Stimulated activated naive CD8-positive, alpha-beta T cell treated with anti-CD3 and anti-CD28 coated beads, Interleukin-15, Interleukin-2, amounts not matched to agents 100 ng/mL and 50 ng/mL, for 24 hours (primary cell): ENCODE results near the gene SEC23A.
A peak's percentile ranks its signal among the peaks of the same experiment; 100 is the strongest.
"Not testable (repeated sequence)": the region's sequence is repeated elsewhere in the genome, so short reads cannot be mapped to it uniquely, and the experiment has no call there.

Source experiments
- H3K27ac Mint-ChIP-seq: one replicate; pipeline ENCODE4 v1.8.0; 2021; ENCODE audit warnings: mild to moderate bottlenecking, mixed read lengths
- H3K27me3 Mint-ChIP-seq: one replicate; pipeline ENCODE4 v1.8.0; 2021; ENCODE audit warnings: mixed read lengths
- H3K36me3 Mint-ChIP-seq: one replicate; pipeline ENCODE4 v1.8.0; 2021; ENCODE audit warnings: low read depth, mixed read lengths
- H3K4me1 Mint-ChIP-seq: one replicate; pipeline ENCODE4 v1.8.0; 2021; ENCODE audit warnings: low read depth, mixed read lengths
- H3K4me3 Mint-ChIP-seq: one replicate; pipeline ENCODE4 v1.8.0; 2021; ENCODE audit warnings: mild to moderate bottlenecking, mixed read lengths
- H3K9me3 Mint-ChIP-seq: one replicate; pipeline ENCODE4 v1.8.0; 2021; ENCODE audit warnings: mixed read lengths

The SEC23A gene

DNA sequence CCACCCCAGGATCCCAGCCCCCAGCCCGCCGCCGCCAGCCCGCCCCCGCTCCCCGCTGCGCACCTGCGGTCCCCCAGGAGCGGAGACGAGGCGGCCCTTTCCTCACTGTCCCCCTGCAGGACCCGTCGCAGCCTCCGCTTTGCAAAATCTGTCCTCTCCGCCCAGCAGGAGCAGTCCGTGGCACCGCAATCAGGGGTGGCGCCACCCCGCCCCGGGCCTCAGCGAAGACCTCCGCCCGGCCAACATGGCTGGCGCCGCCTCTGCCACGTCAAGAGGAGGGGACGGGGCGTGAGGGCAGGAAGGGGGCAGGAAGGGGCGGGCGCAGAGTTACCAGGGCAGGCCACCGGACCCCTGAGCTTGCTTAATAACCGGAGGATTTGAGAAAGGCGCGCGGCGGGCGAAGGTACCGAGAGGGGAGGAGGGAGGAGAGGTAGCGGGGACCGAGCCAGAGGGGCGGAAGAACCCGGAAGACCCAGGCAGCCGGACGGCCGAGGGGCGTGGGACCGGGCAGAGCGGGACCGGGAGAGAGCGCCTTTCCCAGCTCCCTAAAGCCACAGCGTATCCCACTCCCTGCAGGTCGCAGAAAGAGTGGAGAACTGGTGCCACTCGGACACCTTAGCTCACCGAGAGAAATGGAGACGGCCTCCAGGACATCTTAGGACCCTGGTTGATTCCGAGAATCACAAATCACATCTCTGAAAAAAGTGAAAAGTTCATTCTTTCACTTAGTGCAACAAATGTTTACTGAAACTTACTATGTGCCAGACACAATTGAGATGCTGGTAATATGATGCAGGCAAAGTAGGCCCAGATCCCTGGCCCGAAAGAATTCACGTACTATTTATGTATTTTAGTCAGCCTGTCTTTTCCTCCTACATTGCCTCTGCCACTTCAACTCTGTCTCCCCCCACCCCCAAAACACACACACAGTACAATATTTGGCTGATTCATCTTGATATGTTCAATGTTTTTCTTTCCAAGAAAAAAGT lies at the start of gene SEC23A:
Gene SEC23A (minus strand): TSS at position 267 of the 989 bp plus-strand sequence. CDS start 7,117 bp downstream, outside the sequence.
- Mint-ChIP-seq H3K27me3 (no peaks in the 10 kb centered on the region), H3K9me3 (no peaks in the 10 kb centered on the region), H3K4me3 (peak within 1 kb of the TSS; percentile 89), H3K4me1 (peaks cover 49% of the 10 kb centered on the region), H3K27ac (peak within 1 kb of the TSS; percentile 92), H3K36me3 (peaks cover 16% of the 10 kb centered on the region)

DNA sequence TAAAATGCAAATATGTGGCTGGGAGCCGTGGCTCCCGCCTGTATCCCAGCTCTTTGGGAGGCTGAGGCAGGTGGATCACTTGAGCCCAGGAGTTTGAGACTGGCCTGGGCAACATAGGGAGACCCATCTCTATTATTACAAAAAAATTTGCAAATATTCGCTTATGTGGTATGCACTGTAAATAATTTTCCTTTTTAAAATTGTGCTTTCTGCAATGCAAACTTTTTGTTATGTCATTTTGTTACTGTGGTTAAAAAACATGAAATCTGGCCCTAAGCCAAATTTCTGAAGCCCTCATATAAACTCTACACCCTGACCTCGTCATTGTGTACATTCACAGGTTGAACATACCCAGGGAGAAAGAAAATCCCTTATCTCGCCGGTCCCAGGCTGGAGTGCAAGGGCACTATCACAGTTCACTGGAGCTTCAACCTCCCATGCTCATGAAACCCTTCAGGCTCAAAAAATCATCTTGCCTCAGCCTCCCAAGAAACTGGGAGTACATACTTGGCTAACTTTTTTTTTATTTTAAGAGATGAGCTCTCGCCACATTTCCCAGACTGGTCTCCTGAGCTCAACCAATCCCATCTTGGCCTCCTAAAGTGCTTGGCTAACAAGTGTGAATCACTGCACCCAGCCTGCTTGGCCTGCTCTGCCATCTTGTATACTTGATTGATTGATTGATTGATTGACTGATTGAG lies 42.4 kb upstream of the SEC23A start:
- Mint-ChIP-seq H3K9me3 (no peaks in the 10 kb centered on the region), H3K36me3 (peaks cover 41% of the 10 kb centered on the region), H3K27ac (no peak overlapping the region), H3K4me1 (no peaks in the 10 kb centered on the region), H3K4me3 (no peak overlapping the region), H3K27me3 (no peaks in the 10 kb centered on the region)

DNA sequence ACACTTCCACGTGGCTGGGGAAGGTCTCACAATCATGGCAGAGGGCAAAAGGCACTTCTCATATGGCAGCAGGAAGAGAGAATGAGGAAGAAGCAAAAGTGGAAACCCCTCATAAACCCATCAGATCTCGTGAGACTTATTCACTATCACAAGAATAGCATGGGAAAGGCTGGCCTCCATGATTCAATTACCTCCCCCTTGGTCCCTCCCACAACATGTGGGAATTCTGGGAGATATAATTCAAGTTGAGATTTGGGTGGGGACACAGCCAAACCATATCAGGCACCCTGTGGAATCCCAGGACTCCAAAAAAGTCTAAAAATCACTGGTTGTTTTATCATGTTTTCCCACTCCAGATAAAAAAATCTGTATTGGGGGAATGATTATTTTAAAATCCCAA lies 40.2 kb upstream of the SEC23A start:
- not testable (repeated sequence) for H3K9me3 Mint-ChIP-seq, H3K4me3 Mint-ChIP-seq, H3K27ac Mint-ChIP-seq, H3K4me1 Mint-ChIP-seq, H3K27me3 Mint-ChIP-seq
- peaks cover 49% of the 10 kb centered on the region for H3K36me3 Mint-ChIP-seq

DNA sequence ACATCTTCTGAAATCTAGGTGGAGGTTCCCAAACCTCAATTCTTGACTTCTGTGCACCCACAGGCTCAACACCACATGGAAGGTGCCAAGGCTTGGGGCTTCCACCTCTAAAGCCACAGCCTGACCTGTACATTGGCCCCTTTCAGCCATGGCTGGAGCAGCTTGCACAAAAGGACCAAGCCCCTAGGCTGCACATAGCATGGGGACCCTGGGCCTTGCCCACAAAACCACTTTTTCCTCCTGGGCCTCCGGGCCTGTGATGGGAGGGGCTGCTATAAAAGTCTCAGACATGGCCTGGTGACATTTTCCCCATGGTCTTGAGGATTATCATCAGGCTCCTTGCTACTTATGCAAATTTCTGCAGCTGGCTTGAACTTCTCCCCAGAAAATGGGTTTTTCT lies 38.6 kb upstream of the SEC23A start:
- H3K27me3 Mint-ChIP-seq, H3K9me3 Mint-ChIP-seq, H3K27ac Mint-ChIP-seq, H3K4me1 Mint-ChIP-seq, H3K4me3 Mint-ChIP-seq: not testable (repeated sequence)
- H3K36me3 Mint-ChIP-seq = peaks cover 46% of the 10 kb centered on the region

DNA sequence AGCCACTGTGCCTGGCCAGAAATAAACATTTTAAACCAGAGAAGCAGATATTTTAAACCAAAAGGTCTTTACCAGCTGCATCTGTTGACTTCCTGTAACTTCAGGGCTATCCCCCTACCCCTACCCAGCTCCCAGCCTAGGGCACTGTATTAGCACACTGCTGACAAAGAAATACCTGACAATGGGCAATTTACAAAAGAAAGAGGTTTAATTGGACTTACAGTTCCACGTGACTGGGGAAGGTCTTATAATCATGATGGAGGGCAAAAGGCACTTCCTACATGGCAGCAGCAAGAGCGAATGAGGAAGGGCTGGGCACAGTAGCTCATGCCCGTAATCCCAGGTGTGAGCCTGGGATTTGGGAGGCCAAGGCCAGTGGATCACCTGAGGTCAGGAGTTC lies 37.1 kb upstream of the SEC23A start:
- no peak overlapping the region for H3K27ac Mint-ChIP-seq
- H3K9me3 Mint-ChIP-seq = no peaks in the 10 kb centered on the region
- H3K4me1 Mint-ChIP-seq = no peaks in the 10 kb centered on the region
- H3K27me3 Mint-ChIP-seq = no peaks in the 10 kb centered on the region
- H3K4me3 Mint-ChIP-seq = no peak overlapping the region
- H3K36me3 Mint-ChIP-seq = peaks cover 48% of the 10 kb centered on the region

DNA sequence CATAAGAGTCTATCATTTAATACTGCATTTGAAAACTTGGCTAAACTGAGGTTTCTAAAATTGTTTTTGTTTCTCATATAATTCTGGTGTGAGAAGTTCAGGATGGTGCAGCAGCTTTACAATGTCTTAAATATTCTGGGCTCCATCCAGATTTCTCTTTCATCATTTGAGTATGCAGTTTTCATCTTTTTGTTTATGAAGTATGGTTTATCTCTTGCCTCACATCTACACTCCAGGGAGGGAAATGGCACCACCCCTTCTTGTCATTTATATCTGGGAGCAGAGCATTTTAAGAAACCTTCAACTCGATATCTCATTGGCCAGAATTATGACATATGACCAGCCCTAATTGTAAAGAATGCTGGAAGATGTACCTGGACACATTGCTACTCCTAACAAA lies 35.4 kb upstream of the SEC23A start:
- peaks cover 60% of the 10 kb centered on the region for H3K36me3 Mint-ChIP-seq
- H3K27me3 Mint-ChIP-seq = no peaks in the 10 kb centered on the region
- no peaks in the 10 kb centered on the region for H3K4me1 Mint-ChIP-seq

DNA sequence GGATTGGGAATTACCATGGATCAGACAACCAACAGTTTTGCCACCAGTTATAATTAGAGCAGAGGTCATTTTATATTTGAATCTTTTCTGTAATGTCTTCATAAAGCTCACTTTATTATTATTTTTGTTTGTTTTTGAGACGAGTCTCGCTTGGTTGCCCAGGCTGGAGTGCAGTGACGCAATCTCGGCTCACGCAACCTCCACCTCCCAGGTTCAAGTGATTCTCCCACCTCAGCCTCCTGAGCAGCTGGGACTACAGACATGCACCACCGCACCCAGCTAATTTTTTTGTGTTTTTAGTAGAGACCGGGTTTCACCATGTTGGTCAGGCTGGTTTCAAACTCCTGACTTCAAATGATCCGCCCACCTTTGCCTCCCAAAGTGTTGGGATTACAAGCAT lies 34.8 kb upstream of the SEC23A start:
- not testable (repeated sequence) for H3K4me1 Mint-ChIP-seq, H3K4me3 Mint-ChIP-seq, H3K27ac Mint-ChIP-seq, H3K9me3 Mint-ChIP-seq, H3K27me3 Mint-ChIP-seq
- peaks cover 58% of the 10 kb centered on the region for H3K36me3 Mint-ChIP-seq

More for the DNA sequence above, 35.4 kb upstream of the SEC23A start:
- Mint-ChIP-seq H3K27ac (no peak overlapping the region), H3K4me3 (no peak overlapping the region), H3K9me3 (no peaks in the 10 kb centered on the region)

DNA sequence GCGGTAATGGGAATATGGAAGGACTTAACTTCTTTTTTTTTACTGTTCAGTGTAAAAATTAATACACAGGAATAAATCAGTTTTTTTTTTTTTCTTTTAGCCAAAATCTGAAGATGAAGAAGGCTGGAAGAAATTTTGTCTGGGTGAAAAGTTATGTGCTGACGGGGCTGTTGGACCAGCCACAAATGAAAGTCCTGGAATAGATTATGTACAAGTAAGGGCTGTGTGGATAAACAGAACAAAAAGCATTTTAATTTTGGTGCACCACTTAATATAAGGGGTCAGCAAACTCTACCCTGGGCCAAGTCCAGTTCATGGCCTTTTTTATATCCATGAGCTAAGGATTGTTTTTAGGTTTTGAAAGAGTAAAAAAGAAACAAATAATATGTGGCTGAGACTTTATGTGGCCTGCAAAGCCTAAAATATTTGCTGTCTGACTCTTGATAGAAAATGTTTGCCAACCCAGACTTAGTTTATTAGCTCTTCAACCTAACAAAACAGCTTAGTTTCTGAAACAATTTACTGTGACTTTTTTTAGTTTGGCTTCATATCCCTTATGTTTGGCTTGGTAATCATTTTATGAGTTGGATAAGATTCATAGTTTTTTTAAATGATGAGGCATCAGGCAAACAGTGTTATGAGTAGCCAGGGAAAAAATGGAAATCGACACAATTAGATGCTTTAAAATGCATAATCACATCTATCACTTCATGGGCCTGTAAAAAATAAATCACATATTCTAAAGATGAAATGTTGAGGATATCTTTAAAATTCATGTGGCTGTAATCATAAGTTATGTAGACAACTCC lies 19.5 kb upstream of the SEC23A start:
- no peaks in the 10 kb centered on the region for H3K9me3 Mint-ChIP-seq
- no peaks in the 10 kb centered on the region for H3K4me1 Mint-ChIP-seq
- H3K27ac Mint-ChIP-seq = no peak overlapping the region
- no peaks in the 10 kb centered on the region for H3K27me3 Mint-ChIP-seq
- peaks cover 49% of the 10 kb centered on the region for H3K36me3 Mint-ChIP-seq
- no peak overlapping the region for H3K4me3 Mint-ChIP-seq

DNA sequence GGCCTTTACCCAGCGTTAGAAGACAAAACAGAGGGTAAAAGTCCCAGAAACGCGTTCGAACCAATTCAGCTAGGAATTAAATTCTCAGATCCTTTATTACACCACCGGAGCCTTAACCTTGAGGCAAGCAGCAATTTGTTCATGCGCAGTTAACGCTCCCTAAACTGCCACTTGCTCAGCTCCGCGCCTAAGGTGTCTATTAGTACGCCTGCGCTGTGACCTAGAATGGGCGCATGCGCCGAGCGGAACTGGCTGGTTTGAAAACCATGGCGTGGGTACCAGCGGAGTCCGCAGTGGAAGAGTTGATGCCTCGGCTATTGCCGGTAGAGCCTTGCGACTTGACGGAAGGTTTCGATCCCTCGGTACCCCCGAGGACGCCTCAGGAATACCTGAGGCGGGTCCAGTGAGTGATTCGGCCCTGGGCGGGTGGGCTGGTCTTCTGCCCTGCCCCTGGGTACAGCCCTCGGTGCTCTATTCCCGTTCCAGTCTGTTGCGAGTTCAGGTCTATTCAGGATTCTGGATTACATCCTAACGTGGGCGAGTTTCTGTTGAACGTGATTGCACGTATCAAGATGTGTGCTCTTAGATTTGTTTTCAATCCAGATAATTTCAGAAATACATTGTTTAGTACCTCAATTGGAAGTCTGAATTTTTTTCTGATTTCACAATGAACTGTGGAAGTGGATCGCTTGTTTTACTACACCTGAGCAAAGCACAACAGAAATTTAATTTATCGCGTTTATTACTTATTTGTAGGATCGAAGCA lies 11.2 kb upstream of the SEC23A start, which contains the start of gene GEMIN2:
Gene GEMIN2 (plus strand): TSS at position 251 of the 766 bp plus-strand sequence. CDS start 16 bp downstream, at position 267.
- no peaks in the 10 kb centered on the region for H3K9me3 Mint-ChIP-seq
- peaks cover 29% of the 10 kb centered on the region for H3K4me1 Mint-ChIP-seq
- H3K27me3 Mint-ChIP-seq = no peaks in the 10 kb centered on the region
- H3K4me3 Mint-ChIP-seq = peak within 1 kb of the TSS; percentile 98
- peaks cover 24% of the 10 kb centered on the region for H3K36me3 Mint-ChIP-seq
- H3K27ac Mint-ChIP-seq = peak within 1 kb of the TSS; percentile 96

DNA sequence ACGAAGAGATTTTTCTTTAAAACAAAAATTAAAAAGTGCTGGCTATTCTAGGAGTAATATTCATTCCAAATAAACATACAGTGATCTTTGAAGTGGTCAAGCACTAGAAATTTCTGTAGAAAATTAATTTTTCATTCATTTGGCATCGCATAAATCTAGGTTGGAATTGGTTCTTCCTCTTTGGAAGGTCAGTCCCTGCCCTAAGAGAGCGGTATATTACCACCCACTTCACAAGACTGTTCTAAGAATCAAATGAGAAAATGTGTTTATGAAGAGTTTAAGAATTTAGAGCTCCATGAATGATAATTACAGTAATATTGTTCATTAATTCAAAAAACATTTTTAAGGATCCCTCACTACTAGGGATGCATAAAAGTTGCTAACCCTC lies 10.6 kb upstream of the SEC23A start:
- Mint-ChIP-seq H3K27ac (peak overlapping the region; percentile 96), H3K9me3 (no peaks in the 10 kb centered on the region), H3K4me3 (peak overlapping the region; percentile 98), H3K4me1 (peaks cover 29% of the 10 kb centered on the region), H3K36me3 (peaks cover 19% of the 10 kb centered on the region), H3K27me3 (no peaks in the 10 kb centered on the region)

DNA sequence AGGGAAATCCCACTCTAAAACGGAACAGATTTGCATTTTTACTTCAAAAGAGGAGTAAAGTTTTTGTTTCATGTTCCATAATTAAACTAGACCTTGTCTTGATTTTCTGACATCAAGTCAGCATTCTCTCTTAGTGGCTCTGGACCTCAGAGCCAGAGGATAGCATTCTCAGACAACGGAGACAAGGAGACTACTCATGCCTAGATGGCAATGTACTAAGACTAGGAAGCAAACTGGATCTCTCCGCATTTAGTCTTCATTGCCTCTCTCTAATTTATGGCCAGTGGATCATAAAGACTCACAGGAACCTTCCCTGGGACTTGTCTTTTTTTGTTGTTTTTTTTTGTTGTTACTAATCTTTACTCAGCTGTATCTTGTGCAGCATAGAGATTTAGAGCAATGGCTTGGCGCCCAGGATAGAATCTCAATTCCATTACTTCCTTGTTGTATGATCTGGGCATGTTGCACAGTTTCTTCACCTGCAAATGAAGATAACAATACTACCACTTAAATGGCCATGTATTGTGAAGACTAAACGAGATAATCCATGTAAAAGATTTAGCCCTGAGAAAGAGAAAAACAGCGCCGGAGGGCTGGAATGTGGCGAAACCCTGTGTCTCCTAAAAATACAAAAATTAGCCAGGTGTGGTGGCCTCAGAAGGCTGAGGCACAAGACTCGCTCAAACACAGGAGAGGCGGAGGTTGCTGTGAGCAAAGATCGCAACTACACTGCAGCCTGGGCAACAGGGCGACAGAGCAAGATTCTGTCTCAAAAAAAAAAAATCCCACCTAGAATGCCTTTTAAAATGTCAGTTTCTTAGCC lies 7.1 kb upstream of the SEC23A start:
- Mint-ChIP-seq H3K27me3 (no peaks in the 10 kb centered on the region), H3K4me1 (peaks cover 34% of the 10 kb centered on the region), H3K27ac (no peak overlapping the region), H3K36me3 (peaks cover 4% of the 10 kb centered on the region), H3K4me3 (no peak overlapping the region), H3K9me3 (no peaks in the 10 kb centered on the region)

DNA sequence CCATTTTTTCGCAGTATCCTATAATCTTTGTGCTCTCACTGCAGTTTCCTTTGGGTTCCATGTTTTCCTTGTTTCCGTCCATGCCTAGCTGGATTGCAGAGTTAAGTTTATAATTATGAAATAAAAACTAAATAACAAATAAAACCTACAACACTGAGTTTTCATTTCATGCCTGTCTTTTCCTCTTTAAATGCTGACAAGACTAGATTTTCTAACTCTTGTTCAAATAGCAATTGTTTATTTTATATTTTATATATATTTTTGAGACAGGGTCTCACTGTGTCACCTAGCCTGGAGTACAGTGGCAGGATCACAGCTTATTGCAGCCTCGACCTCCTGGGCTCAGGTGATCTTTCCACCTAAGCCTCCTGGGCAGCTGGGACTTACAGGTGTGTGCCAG lies 5.8 kb upstream of the SEC23A start:
- no peak overlapping the region for H3K27ac Mint-ChIP-seq
- no peak overlapping the region for H3K4me3 Mint-ChIP-seq
- H3K9me3 Mint-ChIP-seq = no peaks in the 10 kb centered on the region
- no peaks in the 10 kb centered on the region for H3K27me3 Mint-ChIP-seq
- H3K36me3 Mint-ChIP-seq = no peaks in the 10 kb centered on the region
- H3K4me1 Mint-ChIP-seq = peaks cover 33% of the 10 kb centered on the region

DNA sequence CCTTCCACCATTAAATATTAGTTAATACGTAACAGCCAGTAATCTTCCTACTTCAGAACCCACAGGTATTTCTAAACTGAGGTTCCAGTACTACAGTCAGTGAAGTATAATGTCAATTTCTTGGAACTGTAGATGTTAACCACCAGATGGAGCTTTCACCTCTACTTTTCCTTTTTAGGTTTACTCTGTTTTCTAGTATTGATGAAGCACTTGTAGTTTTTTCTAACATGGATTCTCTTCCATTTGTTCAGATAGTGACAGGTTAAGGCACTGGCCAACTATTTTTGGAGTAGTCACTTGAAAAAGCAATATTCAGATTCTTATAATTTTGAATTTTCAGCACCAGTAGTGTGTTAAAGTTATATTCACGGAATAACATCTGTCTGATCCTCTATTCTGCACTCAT lies 4.6 kb upstream of the SEC23A start:
- Mint-ChIP-seq H3K27me3 (no peaks in the 10 kb centered on the region), H3K4me1 (peaks cover 31% of the 10 kb centered on the region), H3K27ac (no peak overlapping the region), H3K9me3 (no peaks in the 10 kb centered on the region), H3K36me3 (no peaks in the 10 kb centered on the region), H3K4me3 (no peak overlapping the region)
